HL-60 (cell line): ENCODE results near the gene ARHGAP25.

Source experiments
- CTCF ChIP-seq: IDR thresholded peaks from one replicate; pipeline ENCODE4 v1.5.1; 2011; ENCODE audit warnings: low read length, control low read depth, inconsistent platforms; ENCODE audit not compliant: insufficient read depth
- GABPA ChIP-seq: IDR thresholded peaks from 2 replicates; pipeline ENCODE4 v1.6.1; 2012; ENCODE audit warnings: low read depth
- POLR2AphosphoS5 ChIP-seq: IDR thresholded peaks from 2 replicates; pipeline ENCODE4 v1.6.1; 2012; ENCODE audit warnings: low read depth
- REST ChIP-seq: IDR thresholded peaks from 2 replicates; pipeline ENCODE4 v1.6.1; 2012; ENCODE audit warnings: low read depth; ENCODE audit not compliant: insufficient replicate concordance
- SPI1 ChIP-seq: IDR thresholded peaks from 2 replicates; pipeline ENCODE4 v1.6.1; 2012; ENCODE audit warnings: low read depth, mild to moderate bottlenecking, borderline replicate concordance

DNA sequence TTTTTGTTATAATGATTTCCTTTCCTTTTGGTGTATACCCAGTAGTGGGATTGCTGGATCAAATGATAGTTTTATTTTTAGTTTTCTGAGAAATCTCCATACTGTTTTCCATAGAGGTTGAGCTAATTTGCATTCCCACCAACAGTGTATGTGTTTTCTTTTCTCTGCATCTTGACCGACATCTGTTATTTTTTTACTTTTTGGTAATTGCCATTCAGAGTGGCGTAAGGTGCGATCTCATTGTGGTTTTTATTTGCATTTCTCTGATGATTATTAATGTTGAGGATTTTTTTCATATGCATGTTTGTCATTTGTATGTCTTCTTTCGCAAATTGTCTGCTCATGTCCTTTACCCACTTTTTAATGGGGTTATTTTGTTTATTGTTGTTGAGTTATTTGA, 58.1 kb downstream of the ARHGAP25 start:
- no peak for TF ChIP-seq CTCF
- TF ChIP-seq POLR2AphosphoS5, result no peak
- TF ChIP-seq GABPA, result no peak
- TF ChIP-seq REST, result no peak
- no peak for TF ChIP-seq SPI1
